HL-60 (cell line): ENCODE results near the gene PALLD.

Experiments used
- DNase-seq, 2 experiments: peaks; one replicate each; pipeline ENCODE4 v3.0.0-alpha.2; 2010 to 2020; ENCODE audit warnings: low read depth in 1 of 2, low spot score in 1 of 2
- H3K27ac ChIP-seq: fragments of 250-450 bp; sonication (Bioruptor Pico); replicated peaks from 2 replicates; pipeline ENCODE4 v1.5.1; 2020; ENCODE audit warnings: mild to moderate bottlenecking, moderate library complexity
- H3K27me3 ChIP-seq: fragments of 250-450 bp; sonication (Bioruptor Pico); 2 replicates; pipeline ENCODE4 v1.5.1; 2021; ENCODE audit warnings: mild to moderate bottlenecking, moderate library complexity; ENCODE audit not compliant: insufficient read depth, poor library complexity, severe bottlenecking
- H3K4me3 ChIP-seq: replicated peaks from 2 replicates; pipeline ENCODE4 v1.5.1; 2011; ENCODE audit warnings: mild to moderate bottlenecking, control low read depth, low read length; ENCODE audit not compliant: insufficient read depth
- GABPA ChIP-seq: IDR thresholded peaks from 2 replicates; pipeline ENCODE4 v1.6.1; 2012; ENCODE audit warnings: low read depth
- POLR2AphosphoS5 ChIP-seq: IDR thresholded peaks from 2 replicates; pipeline ENCODE4 v1.6.1; 2012; ENCODE audit warnings: low read depth
- SPI1 ChIP-seq: IDR thresholded peaks from 2 replicates; pipeline ENCODE4 v1.6.1; 2012; ENCODE audit warnings: low read depth, mild to moderate bottlenecking, borderline replicate concordance
- TF ChIP-seq, protein P1 (sequence below): IDR thresholded peaks from 2 replicates; pipeline ENCODE4 v1.6.1; 2012; ENCODE audit warnings: low read depth; ENCODE audit not compliant: insufficient replicate concordance
- TF ChIP-seq, protein P2 (sequence below): IDR thresholded peaks from one replicate; pipeline ENCODE4 v1.5.1; 2011; ENCODE audit warnings: low read length, control low read depth, inconsistent platforms; ENCODE audit not compliant: insufficient read depth

Gene PALLD

DNA sequence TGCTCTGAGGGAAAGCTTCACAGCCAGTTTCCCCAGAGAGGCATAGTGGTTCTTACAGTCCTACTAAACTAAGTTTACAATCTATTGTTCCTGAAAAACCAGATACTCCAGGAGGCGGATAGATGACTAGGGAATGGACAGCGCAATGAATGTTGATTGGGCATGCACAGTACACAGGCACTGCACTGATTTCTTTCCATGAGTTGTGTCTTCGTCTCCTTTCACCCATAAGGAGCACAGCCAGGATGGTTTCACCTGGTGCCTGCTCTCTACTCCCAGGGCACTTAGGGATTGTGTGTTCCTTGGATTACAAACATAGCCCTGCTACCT is 144.9 kb downstream of the PALLD start:
- Histone ChIP-seq H3K27ac (no peak overlapping the region), H3K27me3 (peaks cover 8% of the 10 kb centered on the region), H3K4me3 (no peak overlapping the region)
- DNase-seq: no peak
- no peak for TF ChIP-seq GABPA
- no peak for TF ChIP-seq POLR2AphosphoS5
- TF ChIP-seq, protein P1, sequence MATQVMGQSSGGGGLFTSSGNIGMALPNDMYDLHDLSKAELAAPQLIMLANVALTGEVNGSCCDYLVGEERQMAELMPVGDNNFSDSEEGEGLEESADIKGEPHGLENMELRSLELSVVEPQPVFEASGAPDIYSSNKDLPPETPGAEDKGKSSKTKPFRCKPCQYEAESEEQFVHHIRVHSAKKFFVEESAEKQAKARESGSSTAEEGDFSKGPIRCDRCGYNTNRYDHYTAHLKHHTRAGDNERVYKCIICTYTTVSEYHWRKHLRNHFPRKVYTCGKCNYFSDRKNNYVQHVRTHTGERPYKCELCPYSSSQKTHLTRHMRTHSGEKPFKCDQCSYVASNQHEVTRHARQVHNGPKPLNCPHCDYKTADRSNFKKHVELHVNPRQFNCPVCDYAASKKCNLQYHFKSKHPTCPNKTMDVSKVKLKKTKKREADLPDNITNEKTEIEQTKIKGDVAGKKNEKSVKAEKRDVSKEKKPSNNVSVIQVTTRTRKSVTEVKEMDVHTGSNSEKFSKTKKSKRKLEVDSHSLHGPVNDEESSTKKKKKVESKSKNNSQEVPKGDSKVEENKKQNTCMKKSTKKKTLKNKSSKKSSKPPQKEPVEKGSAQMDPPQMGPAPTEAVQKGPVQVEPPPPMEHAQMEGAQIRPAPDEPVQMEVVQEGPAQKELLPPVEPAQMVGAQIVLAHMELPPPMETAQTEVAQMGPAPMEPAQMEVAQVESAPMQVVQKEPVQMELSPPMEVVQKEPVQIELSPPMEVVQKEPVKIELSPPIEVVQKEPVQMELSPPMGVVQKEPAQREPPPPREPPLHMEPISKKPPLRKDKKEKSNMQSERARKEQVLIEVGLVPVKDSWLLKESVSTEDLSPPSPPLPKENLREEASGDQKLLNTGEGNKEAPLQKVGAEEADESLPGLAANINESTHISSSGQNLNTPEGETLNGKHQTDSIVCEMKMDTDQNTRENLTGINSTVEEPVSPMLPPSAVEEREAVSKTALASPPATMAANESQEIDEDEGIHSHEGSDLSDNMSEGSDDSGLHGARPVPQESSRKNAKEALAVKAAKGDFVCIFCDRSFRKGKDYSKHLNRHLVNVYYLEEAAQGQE: no peak
- no peak for TF ChIP-seq SPI1
- TF ChIP-seq, protein P2, sequence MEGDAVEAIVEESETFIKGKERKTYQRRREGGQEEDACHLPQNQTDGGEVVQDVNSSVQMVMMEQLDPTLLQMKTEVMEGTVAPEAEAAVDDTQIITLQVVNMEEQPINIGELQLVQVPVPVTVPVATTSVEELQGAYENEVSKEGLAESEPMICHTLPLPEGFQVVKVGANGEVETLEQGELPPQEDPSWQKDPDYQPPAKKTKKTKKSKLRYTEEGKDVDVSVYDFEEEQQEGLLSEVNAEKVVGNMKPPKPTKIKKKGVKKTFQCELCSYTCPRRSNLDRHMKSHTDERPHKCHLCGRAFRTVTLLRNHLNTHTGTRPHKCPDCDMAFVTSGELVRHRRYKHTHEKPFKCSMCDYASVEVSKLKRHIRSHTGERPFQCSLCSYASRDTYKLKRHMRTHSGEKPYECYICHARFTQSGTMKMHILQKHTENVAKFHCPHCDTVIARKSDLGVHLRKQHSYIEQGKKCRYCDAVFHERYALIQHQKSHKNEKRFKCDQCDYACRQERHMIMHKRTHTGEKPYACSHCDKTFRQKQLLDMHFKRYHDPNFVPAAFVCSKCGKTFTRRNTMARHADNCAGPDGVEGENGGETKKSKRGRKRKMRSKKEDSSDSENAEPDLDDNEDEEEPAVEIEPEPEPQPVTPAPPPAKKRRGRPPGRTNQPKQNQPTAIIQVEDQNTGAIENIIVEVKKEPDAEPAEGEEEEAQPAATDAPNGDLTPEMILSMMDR: no peak

DNA sequence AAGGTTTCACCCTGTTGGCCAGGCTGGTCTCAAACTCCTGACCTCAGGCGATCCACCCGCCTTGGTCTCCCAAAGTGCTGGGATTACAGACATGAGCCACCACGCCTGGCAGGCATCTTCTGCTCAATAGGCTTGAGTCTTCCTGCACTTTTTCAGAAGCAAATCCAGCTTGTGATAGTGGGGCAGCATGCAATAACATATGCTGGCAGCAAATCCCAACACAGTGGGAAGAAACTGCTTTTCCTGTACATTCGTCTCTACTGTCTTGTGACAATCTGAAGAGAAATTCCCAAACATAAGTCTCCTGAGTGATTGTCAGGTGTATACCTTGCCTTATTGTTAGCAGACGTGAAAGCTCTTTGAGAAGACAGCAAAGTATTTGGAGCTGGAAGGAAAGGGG is 145.7 kb downstream of the PALLD start:
- TF ChIP-seq, protein P1: no peak
- TF ChIP-seq POLR2AphosphoS5: no peak
- TF ChIP-seq, protein P2: no peak
- TF ChIP-seq SPI1: no peak
- no peak overlapping the region for H3K27ac ChIP-seq

DNA sequence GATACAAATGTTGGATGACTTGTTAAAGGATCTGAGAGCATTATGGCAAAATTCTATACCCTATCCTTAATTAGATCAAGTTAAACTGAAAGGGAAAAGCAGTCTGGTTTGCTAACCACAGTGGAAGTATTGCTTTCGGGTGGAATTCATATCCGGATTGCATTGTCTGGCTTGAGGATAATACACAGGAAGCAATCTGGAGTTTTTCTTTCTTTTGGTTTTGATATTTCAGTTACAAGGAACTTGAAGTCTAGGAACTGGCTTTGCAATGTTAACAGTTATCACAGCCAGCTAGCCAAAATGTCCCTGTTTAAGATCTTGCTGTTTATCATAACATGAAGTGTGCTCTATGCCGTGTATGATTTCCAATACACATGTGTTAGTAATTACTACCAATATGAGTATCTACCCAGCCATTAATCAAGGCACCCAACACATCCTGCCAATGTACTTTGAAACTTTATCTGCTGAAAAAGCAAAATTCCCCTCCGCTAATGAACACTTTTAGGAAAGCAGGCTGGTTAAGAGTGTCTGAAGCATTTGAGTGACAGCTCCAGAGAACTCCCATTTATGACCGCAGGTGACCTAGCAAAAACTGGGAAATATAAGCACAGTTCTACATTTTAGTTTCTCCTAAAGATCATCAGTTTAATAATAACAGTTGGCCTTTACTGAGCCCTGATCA is 146.4 kb downstream of the PALLD start:
- H3K27me3 ChIP-seq: peaks cover 8% of the 10 kb centered on the region
- no peak overlapping the region for H3K27ac ChIP-seq
- TF ChIP-seq, protein P2: no peak
- no peak for TF ChIP-seq POLR2AphosphoS5
- TF ChIP-seq SPI1: no peak
- TF ChIP-seq GABPA: no peak
- H3K4me3 ChIP-seq: no peak overlapping the region
- DNase-seq: no peak

More for the DNA sequence above, 145.7 kb downstream of the PALLD start:
- no peak overlapping the region for H3K4me3 ChIP-seq
- DNase-seq: no peak
- peaks cover 8% of the 10 kb centered on the region for H3K27me3 ChIP-seq

DNA sequence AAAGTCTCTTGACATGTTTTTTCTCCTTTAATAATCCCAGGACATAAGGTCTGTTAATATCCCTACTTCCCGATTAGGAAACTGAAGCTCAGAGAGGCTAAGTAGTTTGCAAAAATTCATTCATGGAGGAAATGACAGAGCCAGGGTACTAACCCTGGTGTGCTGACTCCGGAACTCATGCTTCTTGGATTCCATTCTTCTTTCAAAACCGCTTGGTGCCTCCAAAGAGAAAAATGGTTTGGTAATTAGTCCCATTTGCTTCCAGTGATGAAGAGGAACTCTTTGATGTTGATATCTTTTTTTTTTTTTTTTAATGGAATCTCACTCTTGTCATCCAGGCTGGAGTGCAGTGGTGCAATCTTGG is 146.9 kb downstream of the PALLD start:
- Histone ChIP-seq H3K27me3 (peaks cover 10% of the 10 kb centered on the region), H3K27ac (no peak overlapping the region), H3K4me3 (no peak overlapping the region)
- no peak for DNase-seq
- TF ChIP-seq SPI1: no peak
- no peak for TF ChIP-seq POLR2AphosphoS5
- no peak for TF ChIP-seq GABPA
- TF ChIP-seq, protein P2: no peak
- TF ChIP-seq, protein P1: no peak
